ENCODE results near the gene DRAXIN.

DNA sequence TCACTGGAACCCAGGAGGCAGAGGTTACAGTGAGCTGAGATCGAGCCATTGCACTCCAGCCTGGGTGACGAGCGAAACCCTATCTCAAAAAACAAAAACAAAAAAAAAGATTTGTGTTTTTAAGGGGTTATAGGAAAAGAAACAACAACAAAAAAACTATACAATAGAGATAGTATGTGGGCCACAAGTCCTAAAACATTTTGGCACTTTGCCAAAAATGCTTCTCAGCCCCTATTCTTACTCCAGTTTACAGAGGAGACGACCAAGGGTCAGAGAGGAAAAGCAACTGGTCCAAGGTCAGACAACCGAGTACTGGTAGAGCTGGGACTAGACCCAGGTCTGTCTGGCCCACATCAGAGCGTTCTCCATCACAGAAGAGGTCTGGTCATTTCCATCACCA, 33.9 kb upstream of the DRAXIN start:
- no peak for TF ChIP-seq FOXM1 (IDR thresholded peaks at IDR 0.05; ENCODE audit: borderline replicate concordance, low read depth)
- no peak for TF ChIP-seq YY1 (IDR thresholded peaks at IDR 0.05; ENCODE audit: low read depth)
- TF ChIP-seq CREB1 (IDR thresholded peaks at IDR 0.05; ENCODE audit: low read depth) = no peak
- TF ChIP-seq, protein P1, sequence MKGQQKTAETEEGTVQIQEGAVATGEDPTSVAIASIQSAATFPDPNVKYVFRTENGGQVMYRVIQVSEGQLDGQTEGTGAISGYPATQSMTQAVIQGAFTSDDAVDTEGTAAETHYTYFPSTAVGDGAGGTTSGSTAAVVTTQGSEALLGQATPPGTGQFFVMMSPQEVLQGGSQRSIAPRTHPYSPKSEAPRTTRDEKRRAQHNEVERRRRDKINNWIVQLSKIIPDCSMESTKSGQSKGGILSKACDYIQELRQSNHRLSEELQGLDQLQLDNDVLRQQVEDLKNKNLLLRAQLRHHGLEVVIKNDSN (IDR thresholded peaks at IDR 0.05) = no peak

Measured in Ishikawa (cell line).